GM12878 (cell line): ENCODE measurements around the gene SANBR. TPM values are rescaled to one million over a fixed set of nuclear protein-coding genes. Genes with fewer than 3 reads are reported as not detected.

Experiments
- ATAC-seq: fragments of 200-7000 bp; cut with Tn5 transposase; 3 replicates; pipeline ENCODE4 v1.9.1; 2020; ENCODE audit warnings: mild to moderate bottlenecking, moderate library complexity
- BruUV-seq: library from RNA; stranded (reverse); fragments of 400-500 nt; replicated peaks from 2 replicates; lab custom pipeline; 2021; lab: Mats Ljungman, UMichigan
- CTCF ChIA-PET: fragments of 300-600 bp; sonication (Branson Sonifier 250); formaldehyde crosslinking; extraction: SDS; loops from one replicate; lab custom pipeline; 2021; ENCODE audit warnings: inconsistent platforms; lab: Yijun Ruan, JAX
- POLR2A ChIA-PET: fragments of 350-600 bp; formaldehyde crosslinking; extraction: SDS; loops from one replicate; lab custom pipeline; 2021; ENCODE audit warnings: inconsistent platforms; lab: Charles Lee
- RAD21 ChIA-PET: fragments of 300-600 bp; sonication (Branson Sonifier 250); formaldehyde crosslinking; loops from one replicate; lab custom pipeline; 2023; ENCODE audit warnings: antibody characterized with exemption; ENCODE audit not compliant: unreplicated experiment; lab: Charles Lee
- SMC1A ChIA-PET: fragments of 300-600 bp; sonication (Branson Sonifier 250); formaldehyde crosslinking; loops from one replicate; lab custom pipeline; 2023; ENCODE audit not compliant: unreplicated experiment, uncharacterized antibody; lab: Charles Lee
- DNase-seq: peaks from one replicate; pipeline ENCODE4 v3.0.0-alpha.2; 2011; ENCODE audit warnings: low read depth, low spot score
- FAIRE-seq: peaks from 3 replicates; lab custom pipeline; 2011; peaks lifted over from hg19 to GRCh38; lab: Jason Lieb, UNC
- H2AFZ ChIP-seq: 2 replicates; pipeline ENCODE4 v1.6.0; 2011; ENCODE audit warnings: low read depth, low read length, control low read depth; ENCODE audit not compliant: control insufficient read depth
- H3K27ac ChIP-seq: 2 replicates; pipeline ENCODE4 v1.5.1; 2011; ENCODE audit warnings: control low read depth; ENCODE audit not compliant: control insufficient read depth, insufficient read depth
- H3K27me3 ChIP-seq, 2 experiments: replicated peaks in 1 of 2; 2 replicates each; pipeline versions ENCODE4 v1.6.0 to v1.6.1; 2011; ENCODE audit warnings: low read length in 1 of 2; ENCODE audit not compliant: control insufficient read depth in 2 of 2, insufficient read depth in 2 of 2
- H3K36me3 ChIP-seq, 2 experiments: 2 replicates each; pipeline ENCODE4 v1.5.1; 2011; ENCODE audit warnings: low read length in 1 of 2; ENCODE audit not compliant: control insufficient read depth in 2 of 2, insufficient read depth in 2 of 2
- H3K4me1 ChIP-seq: 2 replicates; pipeline ENCODE4 v1.6.1; 2011; ENCODE audit warnings: mild to moderate bottlenecking, low read length, moderate library complexity, mixed read lengths; ENCODE audit not compliant: control insufficient read depth, insufficient read depth
- H3K4me2 ChIP-seq: 2 replicates; pipeline ENCODE4 v1.6.0; 2011; ENCODE audit warnings: control low read depth; ENCODE audit not compliant: control insufficient read depth, insufficient read depth
- H3K4me3 ChIP-seq: fragments of 200-600 bp; sonication (generic); 2 replicates; pipeline ENCODE4 v1.5.1; 2016
- H3K79me2 ChIP-seq: 2 replicates; pipeline ENCODE4 v1.6.0; 2011; ENCODE audit warnings: low read length; ENCODE audit not compliant: control insufficient read depth, insufficient read depth
- H3K9ac ChIP-seq: 2 replicates; pipeline ENCODE4 v1.8.0; 2011; ENCODE audit warnings: low read length, control low read depth, mixed read lengths; ENCODE audit not compliant: control insufficient read depth, insufficient read depth
- H3K9me3 ChIP-seq: replicated peaks from 3 replicates; pipeline ENCODE4 v1.5.1; 2011; ENCODE audit warnings: mild to moderate bottlenecking, low read length; ENCODE audit not compliant: control insufficient read depth, insufficient read depth
- H4K20me1 ChIP-seq: 2 replicates; pipeline ENCODE4 v1.6.0; 2011; ENCODE audit not compliant: control insufficient read depth, insufficient read depth
- USF1 ChIP-seq: IDR thresholded peaks from 2 replicates; pipeline ENCODE4 v1.6.1; 2011; ENCODE audit warnings: borderline replicate concordance, low read depth, mild to moderate bottlenecking, moderate library complexity, mixed read lengths, low read length; ENCODE audit not compliant: insufficient read depth; ENCODE audit errors: extremely low read length
- ZBTB33 ChIP-seq: fragments of 450-650 bp; IDR thresholded peaks from 2 replicates; pipeline ENCODE4 v1.6.1; 2017; ENCODE audit warnings: mild to moderate bottlenecking
- WGBS: methylation state at CpG from one replicate; pipeline ENCODE4 v1.1.6; 2016; ENCODE audit warnings: low lambda C conversion rate; ENCODE audit not compliant: insufficient replicate concordance, insufficient coverage; ENCODE audit errors: missing lambda C conversion rate; 5-methylcytosine and 5-hydroxymethylcytosine counted together
- in situ Hi-C: fragments of 300-500 bp; cut with MboI; formaldehyde crosslinking; loops from 9 replicates; pipeline ENCODE4 v1.14.3; 2018; ENCODE audit warnings: mixed read lengths
- intact Hi-C: fragments of 100-400 bp; cut with micrococcal nuclease; formaldehyde crosslinking; loops from one replicate; pipeline ENCODE4 v1.14.2; 2022; ENCODE audit not compliant: unreplicated experiment
- polyA plus RNA-seq, 11 experiments: library from polyadenylated mRNA; depleted of rRNA in 4 of 11; unstranded in 6 of 11; stranded (reverse) in 5 of 11; fragments of >200 nt; fragmentation: Nextera tagmentation in 4 of 11; fragmentation: Illumina TruSeq in 1 of 11; extraction: Ambion mirVana in 4 of 11; extraction: Trizol in 1 of 11; gene quantifications; 1 replicate in 1 of 11; 2 replicates in 10 of 11; pipeline versions ENCODE4 v1.2.1 to v1.2.3, GENCODE V29; 2011 to 2016; ENCODE audit warnings: inconsistent platforms in 2 of 11, missing spikeins in 2 of 11, low read depth in 1 of 11
- total RNA-seq, 4 experiments: library from RNA; depleted of rRNA in 3 of 4; stranded (reverse); fragments of >200 nt in 3 of 4; fragmentation: Illumina TruSeq in 1 of 4; extraction: Trizol in 1 of 4; gene quantifications; 2 replicates each; pipeline versions ENCODE4 v1.2.1 to v1.2.3, GENCODE V29; 2013 to 2021

The SANBR gene
- total and polyA plus RNA-seq, 10 of the 15 experiments (the other 5 are each of a cell fraction or from before 2014, with no cell fraction given) = 2.2 to 11.0 (median 7.0) TPM

- no peaks in the 10 kb centered on the region for H3K27me3 ChIP-seq
Observed at GRCh38 chr2:61109291-61109690, 43.6 kb downstream of the SANBR start.

More at GRCh38 chr2:61109291-61109690, 43.6 kb downstream of the SANBR start:
- no peak for FAIRE-seq
- H3K4me1 ChIP-seq = no peaks in the 10 kb centered on the region
- TF ChIP-seq ZBTB33 = no peak
- TF ChIP-seq USF1 = no peak
- DNase-seq = no peak
- no peak overlapping the region for H2AFZ ChIP-seq
- no peak overlapping the region for H3K9ac ChIP-seq
- CTCF ChIA-PET = no interaction called here
- intact Hi-C loops = no loop called here
- RAD21 ChIA-PET = interaction anchor here (0.6 kb wide), 1 partner anchor 93 kb away, joined by 3 read pairs; no protein-coding TSS in a partner anchor
- no peak overlapping the region for H3K4me3 ChIP-seq
- in situ Hi-C loops = no loop called here
- no TSS peak for BruUV-seq
- WGBS = 0% methylated on average over 2 of the region's 2 CpGs
- H3K4me2 ChIP-seq = no peak overlapping the region
- no peak for ATAC-seq
- no peaks in the 10 kb centered on the region for H4K20me1 ChIP-seq
- H3K36me3 ChIP-seq = no peaks in the 10 kb centered on the region
- H3K79me2 ChIP-seq = no peaks in the 10 kb centered on the region
- POLR2A ChIA-PET = interaction anchor here (0.7 kb wide), 1 partner anchor 69 kb away, joined by 3 read pairs; no protein-coding TSS in a partner anchor
- SMC1A ChIA-PET = no interaction called here
- no peak overlapping the region for H3K27ac ChIP-seq
- H3K9me3 ChIP-seq = no peaks in the 10 kb centered on the region
